Thymus (tissue), 11 donors: Measurements from ENCODE around the gene LRRC3. TPM values are rescaled to one million over a fixed set of nuclear protein-coding genes. Genes with fewer than 3 reads are reported as not detected.

ENCODE experiments used
- DNase-seq, 9 donors: peaks; one replicate each; pipeline ENCODE4 v3.0.0-alpha.2; 2013; ENCODE audit warnings: low spot score in 9 of 9, low read depth in 6 of 9, missing footprints in 1 of 9
- H3K27ac ChIP-seq, 2 donors: one replicate each; pipeline ENCODE4 v1.5.1; 2013; ENCODE audit warnings: control low read depth in 1 of 2, low read depth in 1 of 2, low read length in 1 of 2, mild to moderate bottlenecking in 1 of 2, moderate library complexity in 1 of 2
- H3K27me3 ChIP-seq, 2 donors: one replicate each; pipeline ENCODE4 v1.5.1; 2013; ENCODE audit warnings: low read length in 1 of 2; ENCODE audit not compliant: control insufficient read depth in 2 of 2, insufficient read depth in 1 of 2
- H3K36me3 ChIP-seq, 2 donors: one replicate each; pipeline ENCODE4 v1.5.1; 2013; ENCODE audit warnings: low read length in 1 of 2, mild to moderate bottlenecking in 1 of 2, moderate library complexity in 1 of 2; ENCODE audit not compliant: control insufficient read depth in 2 of 2, insufficient read depth in 2 of 2
- H3K4me1 ChIP-seq, 2 donors: one replicate each; pipeline ENCODE4 v1.5.1; 2013; ENCODE audit warnings: low read length in 2 of 2; ENCODE audit not compliant: control insufficient read depth in 2 of 2, insufficient read depth in 2 of 2
- H3K4me3 ChIP-seq, 2 donors: one replicate each; pipeline ENCODE4 v1.5.1; 2013; ENCODE audit warnings: low read length in 2 of 2, control low read depth in 1 of 2, mild to moderate bottlenecking in 1 of 2
- H3K9me3 ChIP-seq, 2 donors: one replicate each; pipeline ENCODE4 v1.5.1; 2013; ENCODE audit warnings: low read length in 1 of 2, mild to moderate bottlenecking in 1 of 2; ENCODE audit not compliant: control insufficient read depth in 2 of 2, insufficient read depth in 1 of 2
- WGBS: extraction: QIAGEN DNeasy Blood & Tissue Kit; methylation state at CpG from one replicate; pipeline ENCODE4 v1.1.7; 2013; 5-methylcytosine and 5-hydroxymethylcytosine counted together
- polyA plus RNA-seq: library from polyadenylated mRNA; stranded (reverse); fragments of 200-250 nt; gene quantifications from one replicate; pipeline ENCODE4 v1.2.3, GENCODE V29; 2013
- total RNA-seq: library from RNA; stranded (reverse); fragments of 120-200 nt; gene quantifications from one replicate; pipeline ENCODE4 v1.2.4, GENCODE V29; 2013
- donor health status: healthy.

LRRC3 gene
- total and polyA plus RNA-seq, 2 donors, result 0.24 to 0.55 TPM

DNA sequence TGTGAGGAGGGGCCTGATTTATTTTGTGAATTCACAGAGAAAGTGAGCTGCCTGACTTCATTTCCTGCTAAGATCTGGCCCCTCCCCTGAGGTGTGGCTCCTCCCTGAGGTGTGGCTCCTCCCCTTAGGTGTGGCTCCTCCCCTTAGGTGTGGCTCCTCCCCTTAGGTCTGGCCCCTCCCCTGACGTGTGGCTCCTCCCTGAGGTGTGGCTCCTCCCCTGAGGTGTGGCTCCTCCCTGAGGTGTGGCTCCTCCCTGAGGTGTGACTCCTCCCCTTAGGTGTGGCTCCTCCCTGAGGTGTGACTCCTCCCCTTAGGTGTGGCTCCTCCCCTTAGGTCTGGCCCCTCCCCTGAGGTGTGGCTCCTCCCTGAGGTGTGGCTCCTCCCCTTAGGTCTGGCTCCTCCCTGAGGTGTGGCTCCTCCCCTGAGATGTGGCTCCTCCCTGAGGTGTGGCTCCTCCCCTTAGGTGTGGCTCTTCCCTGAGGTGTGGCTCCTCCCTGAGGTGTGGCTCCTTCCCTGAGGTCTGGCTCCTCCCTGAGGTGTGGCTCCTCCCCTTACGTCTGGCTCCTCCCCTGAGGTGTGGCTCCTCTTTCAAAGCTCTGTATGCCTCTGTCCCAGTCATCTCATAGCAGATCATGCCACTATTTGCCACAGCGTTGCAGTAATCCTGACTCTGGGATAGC lies 26.9 kb upstream of the LRRC3 start:
- Histone ChIP-seq H3K36me3 (no peaks in the 10 kb centered on the region), H3K27me3 (no peaks in the 10 kb centered on the region), H3K9me3 (peaks cover 0 to 19% of the 10 kb centered on the region in 2 donors), H3K27ac (no peak overlapping the region), H3K4me1 (no peaks in the 10 kb centered on the region), H3K4me3 (no peak overlapping the region)
- no peak for DNase-seq
- WGBS, result 83% methylated on average over 3 of the region's 3 CpGs

DNA sequence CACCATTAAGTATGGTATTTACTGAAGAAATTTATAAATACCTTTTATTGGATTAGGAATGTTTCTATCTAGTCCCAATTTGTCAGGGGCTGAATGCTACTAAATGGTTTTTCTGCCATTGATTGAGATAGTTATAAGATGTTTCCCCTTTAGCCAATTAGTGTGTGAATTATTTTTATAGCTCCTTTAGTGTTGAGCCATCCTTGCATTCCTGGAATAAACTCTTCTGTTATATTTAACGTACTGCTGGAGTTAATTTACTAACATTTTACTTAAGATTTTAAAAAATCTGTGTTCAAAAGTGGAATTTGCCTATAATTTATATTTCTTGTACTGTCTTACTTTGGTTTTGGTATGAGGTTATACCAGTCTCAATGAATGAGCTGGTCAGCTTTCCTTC lies 25.4 kb upstream of the LRRC3 start:
- H3K27ac ChIP-seq, result no peak overlapping the region
- no peaks in the 10 kb centered on the region for H3K4me1 ChIP-seq
- no peaks in the 10 kb centered on the region for H3K36me3 ChIP-seq
- no peak overlapping the region for H3K4me3 ChIP-seq
- peaks cover 0 to 19% of the 10 kb centered on the region in 2 donors for H3K9me3 ChIP-seq
- H3K27me3 ChIP-seq, result no peaks in the 10 kb centered on the region
- no peak for DNase-seq
- WGBS, result 92% methylated on average over 1 of the region's 1 CpG

DNA sequence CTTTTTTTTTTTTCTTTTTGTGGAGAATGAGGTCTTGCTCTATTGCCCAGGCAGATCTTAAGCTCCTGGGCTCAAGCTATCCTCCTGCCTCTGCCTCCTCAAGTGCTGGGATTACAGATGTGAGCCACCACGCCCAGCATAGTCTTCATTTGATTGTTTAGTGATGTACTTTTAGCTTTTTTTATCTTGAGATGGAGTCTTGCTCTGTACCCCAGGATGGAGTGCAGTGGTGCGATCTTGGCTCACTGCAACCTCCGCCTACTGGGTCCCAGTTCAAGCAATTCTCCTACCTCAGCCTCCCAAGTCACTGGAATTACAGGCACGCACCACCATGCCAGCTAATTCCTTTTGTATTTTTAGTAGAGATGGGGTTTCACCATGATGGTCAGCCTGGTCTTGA lies 24.0 kb upstream of the LRRC3 start:
- Histone ChIP-seq H3K4me3 (no peak overlapping the region), H3K27me3 (no peaks in the 10 kb centered on the region), H3K36me3 (no peaks in the 10 kb centered on the region), H3K27ac (no peak overlapping the region), H3K9me3 (peaks cover 0 to 19% of the 10 kb centered on the region in 2 donors), H3K4me1 (no peaks in the 10 kb centered on the region)
- 94% methylated on average over 4 of the region's 4 CpGs for WGBS
- DNase-seq, result no peak

DNA sequence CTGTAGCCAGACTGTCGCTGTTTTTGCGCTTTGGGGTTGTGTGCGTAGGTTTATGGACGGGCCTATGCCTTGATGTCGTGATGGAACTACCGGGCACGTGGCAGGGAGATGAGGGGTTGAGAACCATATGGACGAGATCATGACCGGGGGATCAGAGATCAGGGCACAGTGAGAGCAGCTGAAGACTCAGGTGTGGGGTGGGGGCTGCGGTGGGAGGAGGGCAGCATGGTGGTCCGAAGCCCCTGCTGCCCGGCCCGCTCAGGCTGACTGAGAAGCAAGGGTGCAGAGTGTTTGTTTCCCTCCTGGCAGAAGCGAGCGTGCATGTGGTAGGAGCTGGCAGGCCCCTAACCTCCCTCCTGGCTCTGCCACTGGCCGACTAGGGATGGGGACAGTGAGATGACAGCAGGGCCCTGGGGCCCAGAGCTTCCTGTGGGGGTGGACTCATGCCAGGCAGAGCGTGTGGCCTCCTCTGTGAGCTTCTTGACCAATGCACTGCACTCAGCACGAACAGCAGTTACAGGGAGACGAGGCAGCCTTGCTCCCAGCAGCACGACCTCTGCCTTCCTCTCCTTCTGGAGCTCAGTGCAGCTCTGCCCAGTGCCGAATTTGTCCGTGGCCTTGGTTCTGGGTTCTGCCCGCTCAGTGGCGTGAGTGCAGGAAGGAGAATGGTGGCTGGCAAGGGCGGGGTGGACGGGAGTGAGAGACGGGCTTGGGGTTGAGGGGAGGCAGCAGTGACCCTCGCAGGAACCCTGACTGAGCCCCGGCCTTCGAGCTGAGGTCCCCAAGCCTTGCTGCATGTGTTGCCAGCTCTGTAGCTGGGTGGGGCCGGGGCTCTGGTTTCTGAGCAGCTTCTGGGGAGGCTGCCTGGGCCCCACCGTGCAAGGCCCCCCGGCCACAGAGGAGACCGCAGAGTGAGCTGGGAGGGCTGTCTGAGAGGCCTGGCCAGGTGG lies 22.2 kb upstream of the LRRC3 start:
- Histone ChIP-seq H3K9me3 (peaks cover 0 to 10% of the 10 kb centered on the region in 2 donors), H3K36me3 (no peaks in the 10 kb centered on the region), H3K27ac (no peak overlapping the region), H3K4me1 (no peaks in the 10 kb centered on the region), H3K4me3 (no peak overlapping the region), H3K27me3 (no peaks in the 10 kb centered on the region)
- WGBS, result 96% methylated on average over 34 of the region's 34 CpGs
- DNase-seq, result no peak

DNA sequence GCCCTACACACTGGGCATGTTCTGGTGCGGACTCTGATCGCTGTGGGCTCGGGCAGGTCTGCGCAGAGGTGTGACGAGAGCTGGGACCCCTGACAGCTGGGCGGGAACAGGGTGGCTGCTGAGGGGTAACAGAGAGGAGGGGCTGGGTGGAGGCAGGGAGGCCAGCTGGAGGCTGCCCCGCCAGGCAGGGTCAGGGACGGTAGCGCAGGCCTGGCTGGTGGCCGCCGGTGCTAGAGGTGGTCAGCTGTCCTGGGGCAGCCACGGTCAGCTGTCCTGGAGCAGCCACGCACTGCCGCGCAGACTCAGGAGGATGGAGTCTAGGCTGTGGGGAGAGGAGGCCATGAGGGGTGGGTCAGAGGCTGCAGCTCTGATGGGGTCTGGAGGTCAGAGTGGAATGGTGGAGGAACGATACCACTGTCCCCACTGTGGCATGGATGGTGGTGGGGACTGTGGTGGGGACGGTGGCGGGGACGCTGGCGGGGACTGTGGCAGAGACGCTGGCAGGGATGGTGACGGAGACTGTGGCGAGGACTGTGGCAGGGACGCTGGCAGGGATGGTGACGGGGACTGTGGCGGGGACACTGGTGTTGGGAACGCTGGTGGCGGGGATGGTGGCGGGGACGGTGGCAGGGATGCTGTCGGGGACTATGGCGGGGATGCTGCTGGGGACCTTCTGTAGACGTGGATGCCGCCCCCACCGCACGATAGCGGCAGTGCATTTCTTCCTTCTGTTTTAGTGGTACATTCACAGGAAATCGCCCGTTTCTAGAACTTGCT lies 21.3 kb upstream of the LRRC3 start:
- no peak for DNase-seq
- Histone ChIP-seq H3K36me3 (no peaks in the 10 kb centered on the region), H3K27me3 (no peaks in the 10 kb centered on the region), H3K4me1 (no peaks in the 10 kb centered on the region), H3K27ac (no peak overlapping the region), H3K9me3 (peaks cover 0 to 3% of the 10 kb centered on the region in 2 donors), H3K4me3 (no peak overlapping the region)
- 95% methylated on average over 39 of the region's 39 CpGs for WGBS

DNA sequence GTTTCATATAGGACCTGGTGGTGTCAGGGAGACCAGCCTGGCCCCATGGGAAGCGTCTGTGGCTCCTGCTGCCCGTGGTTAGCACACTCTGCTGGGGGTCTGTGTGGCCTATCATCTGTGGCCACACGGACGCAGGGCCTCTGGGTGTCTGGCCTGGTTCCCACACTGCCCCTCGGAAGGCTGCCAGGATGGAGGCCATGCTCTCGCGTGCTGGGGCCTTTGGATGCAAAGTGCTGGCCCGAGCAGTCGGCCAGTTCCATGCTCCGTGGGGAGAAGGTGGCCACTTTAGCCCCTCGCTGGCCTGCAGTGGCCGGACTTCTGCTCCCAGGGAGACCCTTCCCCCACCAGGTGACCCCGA lies 20.8 kb upstream of the LRRC3 start:
- Histone ChIP-seq H3K36me3 (no peaks in the 10 kb centered on the region), H3K27ac (no peak overlapping the region), H3K4me1 (no peaks in the 10 kb centered on the region), H3K4me3 (no peak overlapping the region), H3K9me3 (peaks cover 0 to 3% of the 10 kb centered on the region in 2 donors), H3K27me3 (no peaks in the 10 kb centered on the region)
- WGBS, result 87% methylated on average over 13 of the region's 13 CpGs
- no peak for DNase-seq

DNA sequence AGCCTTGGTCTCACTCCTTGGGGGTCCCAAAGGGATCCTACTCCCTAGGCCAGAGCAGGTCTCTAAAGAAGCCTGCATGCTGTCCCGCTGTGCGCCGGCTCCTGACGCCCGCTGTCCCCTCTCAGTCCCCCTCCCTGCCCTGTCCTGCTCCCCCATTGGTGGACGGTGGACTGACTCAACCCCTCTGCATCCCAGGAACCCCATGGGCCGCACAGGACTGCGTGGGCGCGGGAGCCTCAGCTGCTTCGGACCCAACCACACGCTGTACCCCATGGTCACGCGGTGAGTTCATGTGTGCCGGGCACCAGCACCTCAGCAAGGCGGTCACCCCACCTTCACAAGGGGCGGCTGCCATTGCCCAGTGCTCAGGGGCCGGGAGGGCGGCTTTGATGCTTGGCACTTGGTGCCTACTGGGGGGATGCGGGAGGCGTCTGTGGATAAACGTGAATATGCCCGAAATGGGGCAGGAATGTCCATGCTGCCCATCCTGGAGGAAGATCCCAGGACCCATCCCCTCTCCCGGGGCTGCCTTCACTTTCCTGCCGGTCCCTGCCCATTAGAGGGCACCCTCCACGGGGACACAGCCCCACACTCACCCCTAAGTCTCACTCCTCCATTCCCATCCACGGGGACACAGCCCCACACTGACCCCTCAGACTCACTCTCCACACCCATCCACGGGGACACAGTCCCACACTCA lies 20.2 kb upstream of the LRRC3 start:
- H3K4me1 ChIP-seq, result no peaks in the 10 kb centered on the region
- H3K4me3 ChIP-seq, result no peak overlapping the region
- no peaks in the 10 kb centered on the region for H3K36me3 ChIP-seq
- no peaks in the 10 kb centered on the region for H3K27me3 ChIP-seq
- WGBS, result 92% methylated on average over 28 of the region's 28 CpGs
- no peak for DNase-seq
- H3K27ac ChIP-seq, result no peak overlapping the region
- H3K9me3 ChIP-seq, result peaks cover 0 to 3% of the 10 kb centered on the region in 2 donors

DNA sequence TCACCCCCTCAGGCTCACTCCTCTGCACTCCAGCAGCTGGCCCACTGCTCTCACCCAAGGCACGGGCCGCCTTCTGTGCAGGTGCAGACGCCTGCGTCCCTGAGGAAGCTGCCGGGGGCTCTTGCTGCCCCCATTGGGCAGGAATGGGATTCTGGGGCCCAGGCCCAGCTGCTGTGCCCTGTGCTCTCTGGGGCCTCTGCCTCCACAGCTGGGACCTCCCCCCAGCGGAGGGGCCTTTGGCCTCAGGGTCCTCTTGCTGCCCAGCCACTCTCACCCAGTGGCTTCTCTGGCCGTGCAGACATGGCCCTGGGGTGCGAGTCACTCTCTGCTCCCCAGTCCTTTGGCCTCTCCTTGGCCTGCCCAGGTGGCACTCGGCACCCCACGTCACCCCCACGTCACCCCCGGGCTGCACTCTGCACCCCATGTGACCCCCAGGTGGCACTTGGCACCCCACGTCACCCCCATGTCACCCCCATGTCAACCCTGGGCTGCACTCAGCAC lies 19.1 kb upstream of the LRRC3 start:
- no peak for DNase-seq
- WGBS, result 98% methylated on average over 13 of the region's 13 CpGs
- no peaks in the 10 kb centered on the region for H3K27me3 ChIP-seq

More for the DNA sequence above, 19.1 kb upstream of the LRRC3 start:
- Histone ChIP-seq H3K9me3 (peaks cover 0 to 2% of the 10 kb centered on the region in 2 donors), H3K4me1 (no peaks in the 10 kb centered on the region), H3K27ac (no peak overlapping the region), H3K4me3 (no peak overlapping the region), H3K36me3 (no peaks in the 10 kb centered on the region)
